K562 (cell line): ENCODE measurements around the gene ABCB6. TPM values are rescaled to one million over a fixed set of nuclear protein-coding genes. Genes with fewer than 3 reads are reported as not detected.

Experiments
- ATAC-seq: fragments of 200-7000 bp; cut with Tn5 transposase; 3 replicates; pipeline ENCODE4 v1.9.1; 2020; ENCODE audit warnings: moderate library complexity
- BruUV-seq: library from RNA; stranded (reverse); fragments of 400-500 nt; replicated peaks from 2 replicates; lab custom pipeline; 2021; lab: Mats Ljungman, UMichigan
- CTCF ChIA-PET: fragments of 300-600 bp; formaldehyde crosslinking; extraction: SDS; loops from one replicate; lab custom pipeline; 2021; ENCODE audit warnings: low intra/inter-chr PET ratio; lab: Yijun Ruan, JAX
- POLR2A ChIA-PET: fragments of 300-600, 350-650 bp; sonication (Branson Sonifier 250); formaldehyde crosslinking; extraction: SDS; loops from one replicate; lab custom pipeline; 2021; ENCODE audit warnings: antibody characterized with exemption, inconsistent platforms; lab: Yijun Ruan, JAX
- DNase-seq, 4 experiments: peaks; one replicate each; pipeline versions ENCODE4 v3.0.0 to v3.0.0-alpha.2; 2011 to 2018; ENCODE audit warnings: low spot score in 3 of 4, mixed read lengths in 3 of 4; ENCODE audit errors: extremely low read depth in 1 of 4
- FAIRE-seq: peaks from 2 replicates; lab custom pipeline; 2011; peaks lifted over from hg19 to GRCh38; lab: Jason Lieb, UNC
- H2AFZ ChIP-seq: 2 replicates; pipeline ENCODE4 v1.6.0; 2011; ENCODE audit warnings: low read depth, low read length, control low read depth, inconsistent platforms
- H3K27ac ChIP-seq: fragments of 200-600 bp; 3 replicates; pipeline ENCODE4 v1.8.0; 2011; ENCODE audit warnings: low read depth, mild to moderate bottlenecking, control low read depth, inconsistent platforms, low read length, moderate library complexity, mixed read lengths; ENCODE audit errors: extremely low read depth
- H3K27me3 ChIP-seq, 2 experiments: fragments of 300-600 bp in 1 of 2; 2 replicates in 1 of 2; 3 replicates in 1 of 2; pipeline versions ENCODE4 v1.6.0 to v1.8.0; 2011; ENCODE audit warnings: inconsistent platforms in 2 of 2, low read length in 2 of 2, mild to moderate bottlenecking in 1 of 2, mixed read lengths in 1 of 2, moderate library complexity in 1 of 2; ENCODE audit not compliant: control insufficient read depth in 2 of 2, insufficient read depth in 2 of 2
- H3K36me3 ChIP-seq: fragments of 300-600 bp; 3 replicates; pipeline ENCODE4 v1.8.0; 2011; ENCODE audit warnings: mild to moderate bottlenecking, low read length, inconsistent platforms; ENCODE audit not compliant: control insufficient read depth, insufficient read depth
- H3K4me1 ChIP-seq, 2 experiments: fragments of 200-600 bp in 1 of 2; replicated peaks in 1 of 2; 2 replicates in 1 of 2; 3 replicates in 1 of 2; pipeline versions ENCODE4 v1.5.1 to v1.8.0; 2011; ENCODE audit warnings: inconsistent platforms in 2 of 2, low read length in 2 of 2, mild to moderate bottlenecking in 1 of 2, mixed read lengths in 1 of 2, moderate library complexity in 1 of 2; ENCODE audit not compliant: control insufficient read depth in 2 of 2, insufficient read depth in 2 of 2
- H3K4me2 ChIP-seq: 2 replicates; pipeline ENCODE4 v1.6.1; 2011; ENCODE audit warnings: low read length, control low read depth, inconsistent platforms, mixed read lengths; ENCODE audit not compliant: insufficient read depth
- H3K4me3 ChIP-seq: fragments of 200-600 bp; sonication (generic), shearing (Covaris generic); 2 replicates; pipeline ENCODE4 v1.5.1; 2016; ENCODE audit warnings: control low read depth, inconsistent platforms
- H3K79me2 ChIP-seq: fragments of 200-600 bp; 3 replicates; pipeline ENCODE4 v1.8.0; 2011; ENCODE audit warnings: low read length, inconsistent platforms; ENCODE audit not compliant: control insufficient read depth, insufficient read depth
- H3K9ac ChIP-seq, 2 experiments: 2 replicates each; pipeline versions ENCODE4 v1.6.0 to v1.6.1; 2011; ENCODE audit warnings: low read depth in 2 of 2, low read length in 2 of 2, control low read depth in 1 of 2, inconsistent platforms in 1 of 2, mild to moderate bottlenecking in 1 of 2, mixed read lengths in 1 of 2; ENCODE audit not compliant: insufficient read depth in 1 of 2
- H3K9me1 ChIP-seq: one replicate; pipeline ENCODE4 v1.6.0; 2011; ENCODE audit warnings: inconsistent platforms, mild to moderate bottlenecking, low read length, moderate library complexity; ENCODE audit not compliant: control insufficient read depth, insufficient read depth
- H3K9me3 ChIP-seq: replicated peaks from 2 replicates; pipeline ENCODE4 v1.5.1; 2011; ENCODE audit warnings: low read depth, low read length, inconsistent platforms; ENCODE audit not compliant: control insufficient read depth, insufficient read depth
- H4K20me1 ChIP-seq: replicated peaks from 2 replicates; pipeline ENCODE4 v1.6.1; 2011; ENCODE audit warnings: low read length, inconsistent platforms, mixed read lengths; ENCODE audit not compliant: control insufficient read depth, insufficient read depth
- CHD4 ChIP-seq: fragments of 200-600 bp; sonication (generic); IDR thresholded peaks from 3 replicates; pipeline ENCODE4 v1.6.1; 2012; ENCODE audit warnings: low read depth, mild to moderate bottlenecking, mixed read lengths, low read length, inconsistent platforms; ENCODE audit not compliant: insufficient read depth, insufficient replicate concordance, poor library complexity, severe bottlenecking
- ETS2 ChIP-seq: IDR thresholded peaks from 2 replicates; pipeline ENCODE4 v1.6.1; 2016; ENCODE audit warnings: borderline replicate concordance, missing genetic modification characterization, mild to moderate bottlenecking, moderate library complexity, missing compliant biosample characterization; ENCODE audit not compliant: poor library complexity, severe bottlenecking
- FIP1L1 ChIP-seq: fragments of 200-400 bp; formaldehyde crosslinking; IDR thresholded peaks from 2 replicates; pipeline ENCODE4 v1.6.1; 2018; ENCODE audit warnings: mild to moderate bottlenecking, low read depth, low read length; ENCODE audit not compliant: poor library complexity, severe bottlenecking
- GABPA ChIP-seq: fragments of 200-800 bp; sonication (Bioruptor generic); conservative IDR thresholded peaks from 2 replicates; pipeline ENCODE4 v1.6.1; 2016; ENCODE audit warnings: low read depth, missing genetic modification characterization, missing compliant biosample characterization
- GTF2A2 ChIP-seq: IDR thresholded peaks from 2 replicates; pipeline ENCODE4 v1.6.1; 2016; ENCODE audit warnings: mild to moderate bottlenecking, missing genetic modification characterization, missing compliant biosample characterization
- MCM5 ChIP-seq: fragments of 450-650 bp; IDR thresholded peaks from 2 replicates; pipeline ENCODE4 v1.6.1; 2016; ENCODE audit warnings: low read depth
- NFRKB ChIP-seq: fragments of 450-650 bp; IDR thresholded peaks from 2 replicates; pipeline ENCODE4 v1.6.1; 2016; ENCODE audit warnings: low read depth
- PRMT5 ChIP-seq: sonication (generic); formaldehyde crosslinking; IDR thresholded peaks from 2 replicates; pipeline ENCODE4 v1.5.0; 2020; ENCODE audit warnings: missing genetic modification reagents
- RERE ChIP-seq: sonication (generic); formaldehyde crosslinking; IDR thresholded peaks from 2 replicates; pipeline ENCODE4 v1.8.0; 2023; ENCODE audit warnings: missing genetic modification reagents, mild to moderate bottlenecking, borderline replicate concordance
- ZBTB2 ChIP-seq: fragments of 450-650 bp; IDR thresholded peaks from 2 replicates; pipeline ENCODE4 v1.6.1; 2016; ENCODE audit warnings: antibody characterized with exemption
- ZBTB9 ChIP-seq: fragments of 450-650 bp; formaldehyde crosslinking; IDR thresholded peaks from 2 replicates; pipeline ENCODE4 v1.4.0; 2020; ENCODE audit warnings: mild to moderate bottlenecking, moderate library complexity
- ZNF175 ChIP-seq: fragments of 200-800 bp; sonication (Bioruptor generic); IDR thresholded peaks from 2 replicates; pipeline ENCODE4 v1.6.1; 2016; ENCODE audit warnings: low read depth, mild to moderate bottlenecking, missing genetic modification characterization, missing compliant biosample characterization
- ZNF717 ChIP-seq: fragments of 250-450 bp; sonication (Bioruptor Pico); IDR thresholded peaks from 2 replicates; pipeline ENCODE4 v1.5.0; 2021
- WGBS: fragments of 100-300 bp; shearing (Covaris generic); methylation state at CpG from one replicate; pipeline ENCODE4 v1.1.6; 2016; ENCODE audit warnings: low coverage, mixed read lengths; ENCODE audit not compliant: insufficient coverage; ENCODE audit errors: missing lambda C conversion rate; 5-methylcytosine and 5-hydroxymethylcytosine counted together
- in situ Hi-C: fragments of 300-500 bp; cut with MboI; formaldehyde crosslinking; loops from 4 replicates; pipeline ENCODE4 v1.15.0; 2018; ENCODE audit warnings: inconsistent platforms, mixed read lengths
- intact Hi-C: fragments of 100-400 bp; cut with micrococcal nuclease; formaldehyde crosslinking; loops from 2 replicates; pipeline ENCODE4 v1.14.2; 2022
- polyA plus RNA-seq, 8 experiments: library from polyadenylated mRNA; depleted of rRNA in 4 of 8; stranded (reverse) in 5 of 8; unstranded in 3 of 8; fragments of >200 nt; fragmentation: Nextera tagmentation in 2 of 8; fragmentation: Illumina TruSeq in 1 of 8; extraction: Ambion mirVana in 2 of 8; extraction: Trizol in 1 of 8; gene quantifications; 2 replicates each; pipeline versions ENCODE4 v1.2.1 to v1.2.3, GENCODE V29; 2011 to 2014; ENCODE audit warnings: inconsistent platforms in 1 of 8, missing spikeins in 1 of 8
- total RNA-seq, 7 experiments: library from RNA; depleted of rRNA in 6 of 7; stranded (reverse); fragments of >200 nt in 6 of 7; fragmentation: Illumina TruSeq in 2 of 7; extraction: Trizol in 2 of 7; gene quantifications; 2 replicates each; pipeline versions ENCODE4 v1.2.1 to v1.2.3, GENCODE V29; 2011 to 2021; ENCODE audit warnings: low replicate concordance in 1 of 7

Gene ABCB6
- total and polyA plus RNA-seq, 9 of the 15 experiments (the other 6 are each of a cell fraction or from before 2014, with no cell fraction given): 3.7 to 29.8 (median 16.8) TPM

GRCh38 chr2:219186754-219187456, 31.9 kb downstream of the ABCB6 start:
- ChIA-PET POLR2A (interaction anchor here (0.7 to 1.7 kb wide), 3 partner anchors 10 to 53 kb away, joined by 3 to 6 read pairs (median 3); no protein-coding TSS in a partner anchor), CTCF (no interaction called here)
- peak; percentile 29; the same call in 2 of the 3 replicates for ATAC-seq
- Histone ChIP-seq H3K4me2 (no peak overlapping the region), H3K4me3 (no peak overlapping the region), H3K36me3 (peaks cover 34% of the 10 kb centered on the region; the same call in 2 of the 3 replicates), H4K20me1 (no peaks in the 10 kb centered on the region), H3K4me1 (no peaks in the 10 kb centered on the region; a peak in 1 of 5 replicates), H2AFZ (no peak overlapping the region), H3K79me2 (no peaks in the 10 kb centered on the region), H3K9me3 (no peaks in the 10 kb centered on the region), H3K27me3 (no peaks in the 10 kb centered on the region), H3K9me1 (no peaks in the 10 kb centered on the region), H3K27ac (no peak overlapping the region), H3K9ac (no peak overlapping the region)
- no TSS peak for BruUV-seq
- WGBS: 80% methylated on average over 6 of the region's 7 CpGs
- in situ Hi-C loops: no loop called here
- intact Hi-C loops: no loop called here
- no peak for DNase-seq
- FAIRE-seq: no peak
- TF ChIP-seq ETS2 (tag) (no peak), NFRKB (no peak), RERE (CRISPR knock-in tag) (no peak), CHD4 (no peak), ZNF717 (CRISPR knock-in tag) (no peak), FIP1L1 (no peak), MCM5 (no peak), PRMT5 (CRISPR knock-in tag) (no peak), GABPA (tag) (no peak), GTF2A2 (no peak), ZBTB2 (no peak), ZNF175 (no peak), ZBTB9 (CRISPR knock-in tag) (no peak)
